Measurements from ENCODE around the gene SOX5.

Gene SOX5

GRCh38 chr12:23775208-23775607 is 174.3 kb downstream of the SOX5 start:
- H3K4me1 Mint-ChIP-seq = no peaks in the 10 kb centered on the region
- no peak overlapping the region for H3K27ac Mint-ChIP-seq
- CTCF ChIA-PET = no interaction called here

DNA sequence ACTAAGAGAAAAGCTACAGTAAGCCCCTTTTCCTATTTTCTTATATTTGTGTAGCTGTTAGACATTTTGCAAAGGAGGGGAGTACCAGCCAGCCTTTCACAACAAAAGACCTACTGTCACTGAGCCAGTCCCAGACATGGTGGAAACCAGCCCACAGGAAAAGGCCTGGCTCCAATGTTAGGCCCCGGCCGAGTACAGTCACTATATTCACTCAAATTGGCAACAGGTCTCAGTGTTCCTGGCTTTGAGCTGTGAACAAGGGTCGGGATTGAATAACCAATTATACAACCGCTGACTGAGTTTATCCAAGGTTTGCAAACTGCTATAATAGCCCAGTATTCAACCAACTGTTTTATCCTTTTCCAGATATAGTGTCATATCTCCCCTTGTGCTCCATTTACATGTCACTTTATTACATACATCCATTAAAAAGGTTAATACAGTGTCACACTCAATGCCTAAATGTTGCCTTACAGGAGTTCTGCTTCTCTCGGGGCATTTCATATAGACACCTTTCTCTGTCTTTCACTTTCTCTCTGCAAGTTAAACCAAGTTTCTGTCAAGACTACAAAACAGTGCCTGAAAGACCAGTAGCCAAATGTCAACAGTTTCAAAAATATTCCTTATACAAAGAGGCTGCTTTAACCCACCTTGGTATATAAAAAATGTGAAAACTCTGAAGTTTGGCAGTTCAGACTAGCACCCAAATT is 178.1 kb downstream of the SOX5 start:
- CTCF ChIA-PET = no interaction called here
- Mint-ChIP-seq H3K36me3 (no peaks in the 10 kb centered on the region), H3K4me1 (no peaks in the 10 kb centered on the region), H3K9me3 (no peaks in the 10 kb centered on the region), H3K27ac (no peak overlapping the region), H3K4me3 (no peak overlapping the region), H3K27me3 (no peaks in the 10 kb centered on the region)
- DNase-seq = no peak

More at GRCh38 chr12:23775208-23775607, 174.3 kb downstream of the SOX5 start:
- Mint-ChIP-seq H3K36me3 (no peaks in the 10 kb centered on the region), H3K27me3 (no peaks in the 10 kb centered on the region), H3K4me3 (no peak overlapping the region), H3K9me3 (no peaks in the 10 kb centered on the region)
- no peak for DNase-seq

DNA sequence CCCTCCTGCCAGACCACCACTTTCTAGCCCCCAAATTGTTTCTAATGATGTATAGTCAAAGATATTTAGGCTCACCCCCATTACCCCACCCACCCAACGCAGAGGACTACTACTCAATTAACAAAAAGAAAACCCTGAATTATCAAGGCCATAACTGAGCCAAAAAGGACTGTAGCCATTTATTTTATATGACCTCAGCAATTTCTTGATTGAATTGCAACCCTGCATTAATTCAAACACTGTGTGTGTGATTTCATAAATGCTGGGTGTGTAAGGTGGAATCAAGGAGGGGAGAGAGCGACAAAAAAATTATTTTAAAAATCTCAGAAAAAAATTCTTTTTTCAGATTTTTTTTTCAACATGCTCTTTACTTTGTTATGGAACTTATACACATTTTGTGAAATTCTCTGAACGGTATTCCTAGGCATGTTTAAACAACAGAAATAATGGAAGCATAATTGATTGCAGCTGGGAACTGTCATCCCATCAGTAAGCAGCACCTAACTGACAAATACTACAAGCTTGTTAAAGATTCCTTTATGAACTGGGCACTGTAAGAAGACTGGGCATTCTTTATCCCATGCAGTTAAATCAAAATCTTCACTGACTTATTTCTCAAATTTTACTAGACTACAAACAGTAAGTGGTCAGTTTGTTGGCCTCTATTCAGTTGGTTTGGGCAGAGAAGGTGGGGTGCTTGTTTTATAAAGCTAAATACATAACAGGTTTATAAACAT is 179.1 kb downstream of the SOX5 start:
- H3K4me3 Mint-ChIP-seq = no peak overlapping the region
- H3K9me3 Mint-ChIP-seq = no peaks in the 10 kb centered on the region

DNA sequence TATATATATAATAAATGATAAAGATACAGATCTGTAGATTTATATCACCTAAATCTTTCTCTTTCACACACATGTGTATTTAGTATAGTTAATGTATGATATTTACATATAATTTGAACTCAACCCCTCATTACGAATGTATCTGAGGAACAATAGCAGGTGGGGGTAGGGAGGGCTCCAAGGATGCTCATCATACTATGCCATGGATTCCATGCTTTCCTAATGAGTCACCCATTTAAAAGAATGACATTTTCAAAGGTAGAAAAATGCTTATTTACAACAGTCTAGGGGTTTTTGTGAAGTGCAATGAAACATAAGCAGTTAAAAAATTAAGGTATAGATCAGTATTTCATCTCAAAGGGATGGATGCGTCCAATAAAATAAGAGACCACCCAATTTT is 181.6 kb downstream of the SOX5 start:
- DNase-seq = no peak
- Mint-ChIP-seq H3K27ac (no peak overlapping the region), H3K4me3 (no peak overlapping the region), H3K4me1 (no peaks in the 10 kb centered on the region), H3K36me3 (no peaks in the 10 kb centered on the region), H3K27me3 (no peaks in the 10 kb centered on the region), H3K9me3 (no peaks in the 10 kb centered on the region)
- CTCF ChIA-PET = no interaction called here

More for the DNA sequence above, 179.1 kb downstream of the SOX5 start:
- CTCF ChIA-PET = no interaction called here
- no peaks in the 10 kb centered on the region for H3K27me3 Mint-ChIP-seq
- DNase-seq = no peak
- no peak overlapping the region for H3K27ac Mint-ChIP-seq
- no peaks in the 10 kb centered on the region for H3K36me3 Mint-ChIP-seq
- no peaks in the 10 kb centered on the region for H3K4me1 Mint-ChIP-seq

DNA sequence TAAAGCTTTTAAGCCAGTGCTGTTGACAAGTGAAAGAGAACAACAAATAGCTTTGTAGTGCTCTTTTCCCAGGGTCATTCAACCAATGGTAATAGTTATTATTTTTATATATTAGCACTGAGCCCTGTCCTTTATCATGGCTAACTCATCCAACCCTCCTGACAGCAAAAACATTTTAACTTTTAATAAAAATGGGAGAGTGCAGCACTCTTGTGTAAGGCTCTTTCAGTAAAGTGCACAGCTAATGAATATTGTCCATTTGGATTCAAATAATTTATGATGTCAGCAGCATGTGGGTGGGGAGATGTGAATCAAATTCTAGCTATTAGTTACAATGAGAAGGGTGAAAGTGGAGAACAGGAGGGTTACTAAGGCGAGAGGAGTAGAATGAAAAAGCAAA is 185.7 kb downstream of the SOX5 start:
- Mint-ChIP-seq H3K9me3 (no peaks in the 10 kb centered on the region), H3K27me3 (no peaks in the 10 kb centered on the region), H3K4me3 (no peak overlapping the region), H3K27ac (no peak overlapping the region), H3K4me1 (no peaks in the 10 kb centered on the region), H3K36me3 (no peaks in the 10 kb centered on the region)
- no peak for DNase-seq
- CTCF ChIA-PET = no interaction called here

- H3K4me1 Mint-ChIP-seq = no peaks in the 10 kb centered on the region
- CTCF ChIA-PET = no interaction called here
- no peak for DNase-seq
- no peak overlapping the region for H3K27ac Mint-ChIP-seq
- no peaks in the 10 kb centered on the region for H3K9me3 Mint-ChIP-seq
- H3K4me3 Mint-ChIP-seq = no peak overlapping the region
- H3K36me3 Mint-ChIP-seq = no peaks in the 10 kb centered on the region
- no peaks in the 10 kb centered on the region for H3K27me3 Mint-ChIP-seq
Observed at GRCh38 chr12:23760495-23760894, 189.0 kb downstream of the SOX5 start.

- Mint-ChIP-seq H3K4me3 (no peak overlapping the region), H3K36me3 (no peaks in the 10 kb centered on the region), H3K27ac (no peak overlapping the region), H3K27me3 (no peaks in the 10 kb centered on the region), H3K4me1 (no peaks in the 10 kb centered on the region), H3K9me3 (no peaks in the 10 kb centered on the region)
- no peak for DNase-seq
- CTCF ChIA-PET = no interaction called here
Observed at GRCh38 chr12:23758608-23759007, 190.9 kb downstream of the SOX5 start.

- CTCF ChIA-PET = no interaction called here
- Mint-ChIP-seq H3K27me3 (no peaks in the 10 kb centered on the region), H3K4me3 (no peak overlapping the region), H3K27ac (no peak overlapping the region), H3K4me1 (no peaks in the 10 kb centered on the region), H3K9me3 (no peaks in the 10 kb centered on the region), H3K36me3 (no peaks in the 10 kb centered on the region)
- no peak for DNase-seq
Observed at GRCh38 chr12:23757541-23757962, 191.9 kb downstream of the SOX5 start.

DNA sequence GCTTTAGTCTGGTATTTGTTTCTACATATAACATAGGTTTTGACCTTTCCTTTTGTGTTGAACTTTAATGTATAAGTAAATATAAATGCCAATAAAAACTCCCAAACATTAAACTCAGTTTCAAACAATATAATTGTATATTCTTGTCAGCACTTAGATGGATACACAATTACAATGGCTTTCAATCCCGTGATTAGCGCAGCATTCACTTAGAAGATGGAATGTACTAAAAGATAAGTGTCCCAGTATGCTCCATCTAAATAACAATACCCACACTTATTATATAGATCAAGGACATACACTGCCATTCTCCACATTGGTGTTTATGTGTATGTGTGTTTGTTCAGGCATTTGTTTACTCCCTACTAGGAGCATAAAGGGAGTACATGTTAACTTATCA is 193.1 kb downstream of the SOX5 start:
- no peaks in the 10 kb centered on the region for H3K27me3 Mint-ChIP-seq
- no peaks in the 10 kb centered on the region for H3K36me3 Mint-ChIP-seq
- H3K4me1 Mint-ChIP-seq = no peaks in the 10 kb centered on the region
- CTCF ChIA-PET = no interaction called here
- H3K27ac Mint-ChIP-seq = no peak overlapping the region
- DNase-seq = no peak
- no peak overlapping the region for H3K4me3 Mint-ChIP-seq
- no peaks in the 10 kb centered on the region for H3K9me3 Mint-ChIP-seq

DNA sequence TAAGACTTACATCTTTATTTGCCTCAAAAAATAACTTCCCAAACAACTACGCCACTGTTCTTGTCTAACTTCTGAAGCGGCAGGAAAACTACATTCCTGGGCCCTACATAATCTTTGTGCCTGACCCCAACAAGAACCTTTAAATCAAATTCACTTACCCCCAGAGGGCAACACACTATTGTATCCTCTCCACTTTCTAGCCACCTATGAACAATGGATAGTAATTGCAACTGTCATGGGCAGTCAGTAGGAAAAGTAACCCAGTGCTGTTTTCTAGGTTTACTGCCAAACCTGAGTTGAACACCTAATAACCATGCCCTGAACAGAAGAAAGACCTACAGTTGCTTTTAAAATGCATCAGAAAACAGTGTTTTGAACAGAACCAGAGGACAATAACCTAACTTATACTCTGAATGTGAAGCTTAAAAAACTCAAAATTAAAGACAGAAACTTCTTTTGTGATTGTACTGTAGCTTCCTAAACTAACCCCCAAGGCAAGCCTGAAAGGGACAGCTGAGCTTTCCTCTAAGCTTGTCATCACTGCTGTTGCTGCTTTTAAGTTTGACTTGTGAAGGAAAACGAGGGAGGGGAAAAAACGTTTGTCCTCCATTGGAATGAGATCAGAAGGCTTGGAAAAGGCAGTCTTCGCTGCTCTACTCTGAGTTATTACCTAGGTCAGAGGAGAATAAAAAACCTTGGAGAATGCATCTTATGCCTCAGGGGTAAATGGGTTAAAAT is 195.7 kb downstream of the SOX5 start:
- no peak overlapping the region for H3K4me3 Mint-ChIP-seq
- H3K36me3 Mint-ChIP-seq = no peaks in the 10 kb centered on the region
- no peaks in the 10 kb centered on the region for H3K9me3 Mint-ChIP-seq
- no peaks in the 10 kb centered on the region for H3K27me3 Mint-ChIP-seq
- DNase-seq = no peak
- no peak overlapping the region for H3K27ac Mint-ChIP-seq
- H3K4me1 Mint-ChIP-seq = no peaks in the 10 kb centered on the region
- CTCF ChIA-PET = no interaction called here

DNA sequence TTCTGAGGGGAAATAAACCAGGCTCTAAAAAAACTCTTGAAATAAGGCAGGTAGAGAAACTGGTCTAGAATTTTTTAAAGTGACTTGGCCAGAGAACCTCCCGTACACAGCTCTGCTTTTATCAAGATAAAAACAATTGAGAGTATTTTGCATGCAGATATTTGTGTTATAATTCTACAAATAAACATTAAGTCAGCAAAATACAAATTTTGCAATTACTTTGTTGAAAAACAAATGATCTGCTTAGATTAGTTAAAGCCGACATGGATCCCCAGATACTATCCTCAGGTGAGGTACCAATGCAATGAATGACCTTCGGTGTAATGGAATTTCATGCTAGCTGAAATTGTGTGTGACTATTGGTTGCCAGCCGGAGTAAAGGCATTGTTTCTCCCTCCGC is 197.2 kb downstream of the SOX5 start:
- Mint-ChIP-seq H3K27me3 (no peaks in the 10 kb centered on the region), H3K4me3 (no peak overlapping the region), H3K27ac (no peak overlapping the region), H3K4me1 (no peaks in the 10 kb centered on the region), H3K9me3 (peaks cover 2% of the 10 kb centered on the region), H3K36me3 (no peaks in the 10 kb centered on the region)
- no peak for DNase-seq
- CTCF ChIA-PET = no interaction called here

DNA sequence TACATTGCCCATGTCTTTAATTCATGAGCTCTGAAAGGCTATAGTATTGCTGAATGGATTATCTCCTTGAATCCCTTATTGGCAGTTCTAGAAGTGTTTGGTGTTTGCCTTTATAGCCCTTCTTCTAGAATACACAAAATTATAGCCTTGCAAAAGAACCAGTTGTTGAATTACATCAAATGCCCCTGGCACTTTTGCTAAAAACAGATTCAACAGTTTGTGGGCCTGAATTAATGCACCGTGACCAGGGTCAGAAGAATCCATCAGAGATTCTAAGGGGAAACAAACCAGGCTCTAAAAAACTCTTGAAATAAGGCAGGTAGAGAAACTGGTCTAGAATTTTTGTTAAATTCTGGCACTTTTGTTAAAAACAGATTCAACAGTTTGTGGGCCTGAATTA is 197.8 kb downstream of the SOX5 start:
- Mint-ChIP-seq H3K4me3 (no peak overlapping the region), H3K9me3 (peaks cover 4% of the 10 kb centered on the region), H3K4me1 (no peaks in the 10 kb centered on the region), H3K27ac (no peak overlapping the region), H3K36me3 (no peaks in the 10 kb centered on the region), H3K27me3 (no peaks in the 10 kb centered on the region)
- DNase-seq = no peak
- CTCF ChIA-PET = no interaction called here

GRCh38 chr12:23750923-23751322 is 198.5 kb downstream of the SOX5 start:
- CTCF ChIA-PET = no interaction called here
- Mint-ChIP-seq H3K4me3 (no peak overlapping the region), H3K27me3 (no peaks in the 10 kb centered on the region), H3K27ac (no peak overlapping the region), H3K36me3 (no peaks in the 10 kb centered on the region), H3K9me3 (peaks cover 4% of the 10 kb centered on the region), H3K4me1 (no peaks in the 10 kb centered on the region)
- no peak for DNase-seq

DNA sequence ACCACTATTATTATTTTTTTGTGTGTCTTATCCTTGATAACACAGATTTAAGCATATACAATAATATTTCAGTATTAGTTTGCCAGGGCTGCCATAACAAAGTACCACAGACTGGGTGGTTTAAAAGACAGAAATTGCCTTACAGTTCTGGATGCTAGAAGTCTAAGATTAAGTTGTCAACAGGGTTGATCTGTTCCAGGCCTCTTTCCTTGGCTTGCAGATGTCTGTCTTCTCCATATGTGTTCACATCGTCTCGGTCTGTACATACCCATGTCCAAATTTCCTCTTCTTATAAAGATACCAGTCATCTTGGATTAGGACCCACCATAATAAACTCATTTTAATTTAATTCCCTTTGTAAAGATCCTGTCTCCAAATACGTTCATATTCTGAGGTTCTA is 204.8 kb downstream of the SOX5 start:
- DNase-seq = no peak
- Mint-ChIP-seq H3K4me3 (no peak overlapping the region), H3K9me3 (peaks cover 12% of the 10 kb centered on the region), H3K4me1 (no peaks in the 10 kb centered on the region), H3K27ac (no peak overlapping the region), H3K36me3 (no peaks in the 10 kb centered on the region), H3K27me3 (no peaks in the 10 kb centered on the region)
- CTCF ChIA-PET = no interaction called here

GRCh38 chr12:23742574-23742973 is 206.9 kb downstream of the SOX5 start:
- no peak for DNase-seq
- Mint-ChIP-seq H3K9me3 (peaks cover 20% of the 10 kb centered on the region), H3K4me1 (no peaks in the 10 kb centered on the region), H3K4me3 (no peak overlapping the region), H3K27ac (no peak overlapping the region), H3K27me3 (no peaks in the 10 kb centered on the region), H3K36me3 (no peaks in the 10 kb centered on the region)
- CTCF ChIA-PET = no interaction called here

All from activated naive CD4-positive, alpha-beta T cell treated with anti-CD3 and anti-CD28 coated beads, Interleukin-2, amount 10 ng/mL, durations not matched to agents 7 days and 5 days (primary cell).